GM12878 (cell line): ENCODE results near the gene SIRT7. TPM values are rescaled to one million over a fixed set of nuclear protein-coding genes. Genes with fewer than 3 reads are reported as not detected.

Experiments
- ATAC-seq: fragments of 200-7000 bp; cut with Tn5 transposase; 3 replicates; pipeline ENCODE4 v1.9.1; 2020; ENCODE audit warnings: mild to moderate bottlenecking, moderate library complexity
- BruUV-seq: library from RNA; stranded (reverse); fragments of 400-500 nt; replicated peaks from 2 replicates; lab custom pipeline; 2021; lab: Mats Ljungman, UMichigan
- CTCF ChIA-PET: fragments of 300-600 bp; sonication (Branson Sonifier 250); formaldehyde crosslinking; extraction: SDS; loops from one replicate; lab custom pipeline; 2021; ENCODE audit warnings: inconsistent platforms; lab: Yijun Ruan, JAX
- POLR2A ChIA-PET: fragments of 350-600 bp; formaldehyde crosslinking; extraction: SDS; loops from one replicate; lab custom pipeline; 2021; ENCODE audit warnings: inconsistent platforms; lab: Charles Lee
- RAD21 ChIA-PET: fragments of 300-600 bp; sonication (Branson Sonifier 250); formaldehyde crosslinking; loops from one replicate; lab custom pipeline; 2023; ENCODE audit warnings: antibody characterized with exemption; ENCODE audit not compliant: unreplicated experiment; lab: Charles Lee
- SMC1A ChIA-PET: fragments of 300-600 bp; sonication (Branson Sonifier 250); formaldehyde crosslinking; loops from one replicate; lab custom pipeline; 2023; ENCODE audit not compliant: unreplicated experiment, uncharacterized antibody; lab: Charles Lee
- DNase-seq: peaks from one replicate; pipeline ENCODE4 v3.0.0-alpha.2; 2011; ENCODE audit warnings: low read depth, low spot score
- FAIRE-seq: peaks from 3 replicates; lab custom pipeline; 2011; peaks lifted over from hg19 to GRCh38; lab: Jason Lieb, UNC
- H2AFZ ChIP-seq: 2 replicates; pipeline ENCODE4 v1.6.0; 2011; ENCODE audit warnings: low read depth, low read length, control low read depth; ENCODE audit not compliant: control insufficient read depth
- H3K27ac ChIP-seq: 2 replicates; pipeline ENCODE4 v1.5.1; 2011; ENCODE audit warnings: control low read depth; ENCODE audit not compliant: control insufficient read depth, insufficient read depth
- H3K27me3 ChIP-seq, 2 experiments: replicated peaks in 1 of 2; 2 replicates each; pipeline versions ENCODE4 v1.6.0 to v1.6.1; 2011; ENCODE audit warnings: low read length in 1 of 2; ENCODE audit not compliant: control insufficient read depth in 2 of 2, insufficient read depth in 2 of 2
- H3K36me3 ChIP-seq, 2 experiments: 2 replicates each; pipeline ENCODE4 v1.5.1; 2011; ENCODE audit warnings: low read length in 1 of 2; ENCODE audit not compliant: control insufficient read depth in 2 of 2, insufficient read depth in 2 of 2
- H3K4me1 ChIP-seq: 2 replicates; pipeline ENCODE4 v1.6.1; 2011; ENCODE audit warnings: mild to moderate bottlenecking, low read length, moderate library complexity, mixed read lengths; ENCODE audit not compliant: control insufficient read depth, insufficient read depth
- H3K4me2 ChIP-seq: 2 replicates; pipeline ENCODE4 v1.6.0; 2011; ENCODE audit warnings: control low read depth; ENCODE audit not compliant: control insufficient read depth, insufficient read depth
- H3K4me3 ChIP-seq: fragments of 200-600 bp; sonication (generic); 2 replicates; pipeline ENCODE4 v1.5.1; 2016
- H3K79me2 ChIP-seq: 2 replicates; pipeline ENCODE4 v1.6.0; 2011; ENCODE audit warnings: low read length; ENCODE audit not compliant: control insufficient read depth, insufficient read depth
- H3K9ac ChIP-seq: 2 replicates; pipeline ENCODE4 v1.8.0; 2011; ENCODE audit warnings: low read length, control low read depth, mixed read lengths; ENCODE audit not compliant: control insufficient read depth, insufficient read depth
- H3K9me3 ChIP-seq: replicated peaks from 3 replicates; pipeline ENCODE4 v1.5.1; 2011; ENCODE audit warnings: mild to moderate bottlenecking, low read length; ENCODE audit not compliant: control insufficient read depth, insufficient read depth
- H4K20me1 ChIP-seq: 2 replicates; pipeline ENCODE4 v1.6.0; 2011; ENCODE audit not compliant: control insufficient read depth, insufficient read depth
- CHD1 ChIP-seq: IDR thresholded peaks from 2 replicates; pipeline ENCODE4 v1.6.1; 2012; ENCODE audit warnings: low read depth, low read length, improper control_type of control experiment
- CHD2 ChIP-seq: IDR thresholded peaks from 2 replicates; pipeline ENCODE4 v1.6.1; 2011; ENCODE audit warnings: low read depth, low read length, improper control_type of control experiment, borderline replicate concordance
- EGR1 ChIP-seq, 2 experiments: IDR thresholded peaks; 1 replicate in 1 of 2; 2 replicates in 1 of 2; pipeline ENCODE4 v1.6.1; 2011 to 2012; ENCODE audit warnings: low read depth in 2 of 2, low read length in 2 of 2, borderline replicate concordance in 1 of 2, mild to moderate bottlenecking in 1 of 2, moderate library complexity in 1 of 2
- JUNB ChIP-seq: IDR thresholded peaks from 2 replicates; pipeline ENCODE4 v1.6.1; 2016; ENCODE audit warnings: antibody characterized with exemption, mild to moderate bottlenecking
- SPI1 ChIP-seq: IDR thresholded peaks from 2 replicates; pipeline ENCODE4 v1.6.1; 2011; ENCODE audit warnings: low read depth, mild to moderate bottlenecking, low read length, moderate library complexity, borderline replicate concordance; ENCODE audit not compliant: insufficient read depth
- WGBS: methylation state at CpG from one replicate; pipeline ENCODE4 v1.1.6; 2016; ENCODE audit warnings: low lambda C conversion rate; ENCODE audit not compliant: insufficient replicate concordance, insufficient coverage; ENCODE audit errors: missing lambda C conversion rate; 5-methylcytosine and 5-hydroxymethylcytosine counted together
- in situ Hi-C: fragments of 300-500 bp; cut with MboI; formaldehyde crosslinking; loops from 9 replicates; pipeline ENCODE4 v1.14.3; 2018; ENCODE audit warnings: mixed read lengths
- intact Hi-C: fragments of 100-400 bp; cut with micrococcal nuclease; formaldehyde crosslinking; loops from one replicate; pipeline ENCODE4 v1.14.2; 2022; ENCODE audit not compliant: unreplicated experiment
- polyA plus RNA-seq, 11 experiments: library from polyadenylated mRNA; depleted of rRNA in 4 of 11; unstranded in 6 of 11; stranded (reverse) in 5 of 11; fragments of >200 nt; fragmentation: Nextera tagmentation in 4 of 11; fragmentation: Illumina TruSeq in 1 of 11; extraction: Ambion mirVana in 4 of 11; extraction: Trizol in 1 of 11; gene quantifications; 1 replicate in 1 of 11; 2 replicates in 10 of 11; pipeline versions ENCODE4 v1.2.1 to v1.2.3, GENCODE V29; 2011 to 2016; ENCODE audit warnings: inconsistent platforms in 2 of 11, missing spikeins in 2 of 11, low read depth in 1 of 11
- total RNA-seq, 4 experiments: library from RNA; depleted of rRNA in 3 of 4; stranded (reverse); fragments of >200 nt in 3 of 4; fragmentation: Illumina TruSeq in 1 of 4; extraction: Trizol in 1 of 4; gene quantifications; 2 replicates each; pipeline versions ENCODE4 v1.2.1 to v1.2.3, GENCODE V29; 2013 to 2021
- TF ChIP-seq, protein P1 (sequence below): IDR thresholded peaks from 2 replicates; pipeline ENCODE4 v1.6.1; 2012; ENCODE audit warnings: low read depth, low read length, improper control_type of control experiment
- TF ChIP-seq, protein P2 (sequence below): IDR thresholded peaks from 2 replicates; pipeline ENCODE4 v1.6.1; 2012; ENCODE audit warnings: low read length, inconsistent platforms

The SIRT7 gene
- total and polyA plus RNA-seq, 10 of the 15 experiments (the other 5 are each of a cell fraction or from before 2014, with no cell fraction given) = 1.2 to 56.2 (median 22.7) TPM

DNA sequence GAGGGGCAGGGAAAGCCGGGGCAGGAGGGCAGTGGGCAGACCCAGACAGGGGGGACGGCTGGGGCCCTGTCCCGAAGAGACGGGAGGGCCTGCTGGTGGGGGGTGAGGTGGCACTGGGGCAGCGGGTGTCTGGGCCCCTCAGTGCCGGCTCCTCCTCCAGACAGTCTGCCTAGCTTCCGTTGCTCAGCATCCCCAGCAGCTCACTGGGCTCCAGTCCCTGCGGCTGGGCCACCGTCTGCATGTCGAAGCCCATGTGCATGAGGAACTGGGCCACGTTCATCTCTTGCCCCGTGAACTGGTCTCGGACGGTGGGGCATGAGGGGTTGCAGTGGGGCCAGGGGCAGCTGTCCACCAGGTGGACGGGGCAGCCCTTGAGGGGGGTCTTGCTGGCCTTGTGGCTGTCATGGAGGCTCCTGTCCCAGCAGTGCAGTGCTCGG, 34.8 kb upstream of the SIRT7 start (continued):
- TF ChIP-seq SPI1 = no peak

DNA sequence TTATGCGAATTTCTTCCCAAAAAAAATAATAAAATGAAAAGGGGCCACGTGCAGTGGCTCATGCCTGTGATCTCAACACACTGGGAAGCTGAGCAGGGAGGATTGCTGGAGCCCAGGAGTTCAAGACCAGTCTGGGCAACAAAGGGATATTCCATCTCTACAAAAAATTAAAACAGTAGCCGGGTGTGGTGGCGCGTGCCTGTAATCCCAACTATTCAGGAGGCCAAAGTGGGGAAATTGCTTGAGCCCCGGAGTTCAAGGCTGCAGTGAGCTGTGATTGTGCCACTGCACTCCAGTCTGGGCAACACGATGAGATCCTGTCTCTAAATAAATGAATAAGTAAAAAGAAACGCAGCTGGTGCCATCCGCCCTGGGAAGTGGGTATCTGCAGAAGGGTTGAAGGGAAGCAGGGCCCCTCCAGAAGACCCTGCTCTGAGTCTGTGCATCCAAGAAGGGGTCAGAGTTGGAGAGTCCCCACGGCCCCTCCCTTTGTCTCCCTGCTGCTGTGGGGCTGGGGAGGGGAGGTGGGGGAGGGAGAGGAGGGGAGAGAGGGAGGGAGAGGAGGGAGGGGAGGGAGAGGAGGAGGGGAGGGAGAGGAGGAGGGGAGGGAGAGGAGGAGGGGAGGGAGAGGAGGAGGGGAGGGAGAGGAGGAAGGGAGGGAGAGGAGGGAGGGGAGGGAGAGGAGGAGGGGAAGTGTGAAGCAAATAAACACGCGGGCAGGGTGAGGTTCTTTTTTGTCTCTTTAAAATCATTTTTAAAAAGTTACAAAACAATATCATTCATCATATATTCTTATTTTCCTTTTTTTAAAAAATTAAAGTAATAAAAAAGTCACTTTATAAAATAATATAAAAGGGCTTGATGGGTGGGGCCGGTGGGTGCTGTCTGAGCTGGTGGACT, 34.1 kb upstream of the SIRT7 start:
- Histone ChIP-seq H3K9ac (no peak overlapping the region), H3K27ac (no peak overlapping the region), H3K79me2 (no peaks in the 10 kb centered on the region), H3K9me3 (no peaks in the 10 kb centered on the region), H3K4me1 (no peaks in the 10 kb centered on the region), H3K27me3 (no peaks in the 10 kb centered on the region), H3K4me3 (no peak overlapping the region), H3K36me3 (no peaks in the 10 kb centered on the region), H3K4me2 (no peak overlapping the region), H2AFZ (no peak overlapping the region), H4K20me1 (no peaks in the 10 kb centered on the region)
- ChIA-PET CTCF (interaction anchor here (0.6 to 1.4 kb wide), 3 partner anchors 79 to 202 kb away, joined by 3 to 4 read pairs (median 3); no protein-coding TSS in a partner anchor), SMC1A (interaction anchor here (0.5 kb wide), 1 partner anchor 185 kb away, joined by 3 read pairs; no protein-coding TSS in a partner anchor), RAD21 (no interaction called here), POLR2A (no interaction called here)
- intact Hi-C loops = no loop called here
- 37% methylated on average over 12 of the region's 13 CpGs for WGBS
- FAIRE-seq = no peak
- BruUV-seq = no TSS peak
- in situ Hi-C loops = no loop called here
- no peak for DNase-seq
- ATAC-seq = no peak
- TF ChIP-seq JUNB (no peak), CHD2 (no peak), CHD1 (no peak), EGR1 (IDR thresholded peaks at IDR 0.05; ENCODE audit: borderline replicate concordance in 1 of 2, low read depth in 2 of 2, low read length in 2 of 2) (no peak)
- TF ChIP-seq, protein P1, sequence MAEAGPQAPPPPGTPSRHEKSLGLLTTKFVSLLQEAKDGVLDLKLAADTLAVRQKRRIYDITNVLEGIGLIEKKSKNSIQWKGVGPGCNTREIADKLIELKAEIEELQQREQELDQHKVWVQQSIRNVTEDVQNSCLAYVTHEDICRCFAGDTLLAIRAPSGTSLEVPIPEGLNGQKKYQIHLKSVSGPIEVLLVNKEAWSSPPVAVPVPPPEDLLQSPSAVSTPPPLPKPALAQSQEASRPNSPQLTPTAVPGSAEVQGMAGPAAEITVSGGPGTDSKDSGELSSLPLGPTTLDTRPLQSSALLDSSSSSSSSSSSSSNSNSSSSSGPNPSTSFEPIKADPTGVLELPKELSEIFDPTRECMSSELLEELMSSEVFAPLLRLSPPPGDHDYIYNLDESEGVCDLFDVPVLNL = no peak
- TF ChIP-seq, protein P2, sequence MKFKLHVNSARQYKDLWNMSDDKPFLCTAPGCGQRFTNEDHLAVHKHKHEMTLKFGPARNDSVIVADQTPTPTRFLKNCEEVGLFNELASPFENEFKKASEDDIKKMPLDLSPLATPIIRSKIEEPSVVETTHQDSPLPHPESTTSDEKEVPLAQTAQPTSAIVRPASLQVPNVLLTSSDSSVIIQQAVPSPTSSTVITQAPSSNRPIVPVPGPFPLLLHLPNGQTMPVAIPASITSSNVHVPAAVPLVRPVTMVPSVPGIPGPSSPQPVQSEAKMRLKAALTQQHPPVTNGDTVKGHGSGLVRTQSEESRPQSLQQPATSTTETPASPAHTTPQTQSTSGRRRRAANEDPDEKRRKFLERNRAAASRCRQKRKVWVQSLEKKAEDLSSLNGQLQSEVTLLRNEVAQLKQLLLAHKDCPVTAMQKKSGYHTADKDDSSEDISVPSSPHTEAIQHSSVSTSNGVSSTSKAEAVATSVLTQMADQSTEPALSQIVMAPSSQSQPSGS = no peak
